CD1c-positive myeloid dendritic cell (primary cell): ENCODE data around the gene KIAA1191.

Source experiments
- DNase-seq: peaks from one replicate; pipeline ENCODE4 v3.0.0-alpha.2; 2016; ENCODE audit errors: extremely low spot score

The KIAA1191 gene

DNA sequence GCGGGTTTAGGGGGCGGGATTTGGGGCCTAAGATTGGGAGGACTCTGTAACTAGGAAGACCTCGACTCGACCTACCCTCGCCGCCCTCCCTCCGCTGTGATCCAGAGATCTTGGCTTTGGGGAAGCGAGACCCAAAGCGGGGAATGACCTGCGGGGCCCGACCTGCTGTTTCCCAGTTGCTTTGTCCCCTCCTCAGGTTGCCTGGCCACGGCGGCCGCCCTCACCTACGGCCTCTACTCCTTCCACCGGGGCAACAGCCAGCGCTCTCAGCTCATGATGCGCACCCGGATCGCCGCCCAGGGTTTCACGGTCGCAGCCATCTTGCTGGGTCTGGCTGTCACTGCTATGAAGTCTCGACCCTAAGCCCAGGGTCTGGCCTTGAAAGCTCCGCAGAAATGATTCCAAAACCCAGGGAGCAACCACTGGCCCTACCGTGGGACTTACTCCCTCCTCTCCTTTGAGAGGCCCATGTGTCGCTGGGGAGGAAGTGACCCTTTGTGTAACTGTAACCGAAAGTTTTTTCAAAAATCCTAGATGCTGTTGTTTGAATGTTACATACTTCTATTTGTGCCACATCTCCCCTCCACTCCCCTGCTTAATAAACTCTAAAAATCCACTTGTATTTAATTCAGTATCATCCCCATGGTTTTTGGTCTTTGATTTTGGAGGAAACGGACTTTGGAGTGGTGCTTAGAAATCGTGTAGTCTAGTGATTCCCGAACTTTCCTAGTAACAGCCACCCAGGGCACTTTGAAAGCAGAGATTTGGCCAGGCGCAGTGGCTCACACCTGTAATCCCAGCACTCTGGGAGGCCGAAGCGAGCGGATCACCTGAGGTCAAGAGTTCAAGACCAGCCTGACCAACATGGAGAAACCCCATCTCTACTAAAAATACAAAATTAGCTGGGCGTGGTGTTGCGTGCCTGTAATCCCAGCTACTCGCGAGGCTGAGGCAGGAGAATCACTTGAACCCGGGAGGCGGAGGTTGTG lies 27.9 kb upstream of the KIAA1191 start:
- peak; percentile 48 for DNase-seq

DNA sequence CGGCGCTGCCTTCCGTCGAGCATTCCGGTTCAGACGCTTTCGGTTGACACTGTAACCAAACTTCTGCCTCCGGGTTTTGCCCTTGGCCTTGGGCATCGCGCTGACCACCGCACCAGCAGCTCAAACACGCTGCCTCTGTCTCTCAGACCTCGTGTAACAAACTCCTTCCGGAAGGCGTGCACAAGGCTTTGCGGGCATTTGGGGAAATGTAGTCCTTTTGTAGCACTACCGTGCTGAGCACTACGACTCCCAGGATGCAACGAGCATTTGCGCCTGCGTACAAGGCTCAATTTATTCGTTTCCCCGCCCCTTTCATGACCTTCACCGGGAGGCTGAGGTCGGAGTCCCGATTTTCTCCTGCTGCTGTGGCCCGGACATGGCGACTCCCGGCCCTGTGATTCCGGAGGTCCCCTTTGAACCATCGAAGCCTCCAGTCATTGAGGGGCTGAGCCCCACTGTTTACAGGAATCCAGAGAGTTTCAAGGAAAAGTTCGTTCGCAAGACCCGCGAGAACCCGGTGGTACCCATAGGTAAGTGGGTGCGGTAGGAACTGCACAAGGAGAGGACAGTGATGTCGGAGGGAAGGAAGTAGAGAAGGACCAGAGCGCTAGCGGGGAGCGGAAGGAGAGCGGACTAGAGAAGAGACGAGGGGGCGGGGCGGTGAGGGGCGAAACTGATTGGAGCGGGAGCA lies 27.0 kb upstream of the KIAA1191 start, which contains the start of the genes HIGD2A and NOP16:
TSS of gene HIGD2A (plus strand) at position 308 of the 691 bp plus-strand sequence. CDS start at position 377, 69 bp downstream.
TSS of gene NOP16 (minus strand) at position 155 of the 691 bp plus-strand sequence. CDS start at position 96, 59 bp downstream.
- peak; percentile 100 for DNase-seq

- DNase-seq, result peak; percentile 7
Observed at GRCh38 chr5:176388003-176388443, 26.5 kb upstream of the KIAA1191 start.

GRCh38 chr5:176387384-176387925 lies 25.9 kb upstream of the KIAA1191 start:
- no peak for DNase-seq

GRCh38 chr5:176386491-176386890 lies 24.9 kb upstream of the KIAA1191 start:
- DNase-seq, result no peak

- no peak for DNase-seq
Observed at GRCh38 chr5:176384991-176385390, 23.4 kb upstream of the KIAA1191 start.

DNA sequence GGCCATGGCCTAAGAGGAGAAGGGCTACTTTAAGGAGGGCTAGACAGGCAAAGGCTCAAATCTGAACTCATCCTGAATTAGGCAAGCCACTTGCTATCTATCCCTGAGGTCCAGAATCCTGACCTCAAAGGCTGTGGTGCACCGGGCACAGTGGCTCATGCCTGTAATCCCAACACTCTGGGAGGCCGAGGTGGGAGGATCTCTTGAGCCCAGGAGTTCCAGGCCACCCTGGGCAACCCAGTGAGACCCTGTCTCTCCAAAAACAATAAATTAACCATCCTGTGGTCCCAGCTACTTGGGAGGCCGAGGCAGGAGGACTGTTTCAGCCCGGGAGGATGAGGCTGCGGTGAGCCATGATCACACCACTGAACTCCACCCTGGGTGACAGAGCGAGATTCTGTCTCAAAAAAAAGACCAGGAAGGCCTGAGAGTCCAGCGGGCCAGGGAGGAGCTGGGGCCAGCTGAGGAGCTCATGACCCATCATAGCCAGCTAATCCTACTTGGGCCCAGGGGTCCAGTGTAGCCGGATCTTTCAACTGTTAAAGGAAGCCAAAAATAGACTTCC lies 22.9 kb upstream of the KIAA1191 start:
- no peak for DNase-seq

GRCh38 chr5:176383961-176384360 lies 22.4 kb upstream of the KIAA1191 start:
- no peak for DNase-seq

DNA sequence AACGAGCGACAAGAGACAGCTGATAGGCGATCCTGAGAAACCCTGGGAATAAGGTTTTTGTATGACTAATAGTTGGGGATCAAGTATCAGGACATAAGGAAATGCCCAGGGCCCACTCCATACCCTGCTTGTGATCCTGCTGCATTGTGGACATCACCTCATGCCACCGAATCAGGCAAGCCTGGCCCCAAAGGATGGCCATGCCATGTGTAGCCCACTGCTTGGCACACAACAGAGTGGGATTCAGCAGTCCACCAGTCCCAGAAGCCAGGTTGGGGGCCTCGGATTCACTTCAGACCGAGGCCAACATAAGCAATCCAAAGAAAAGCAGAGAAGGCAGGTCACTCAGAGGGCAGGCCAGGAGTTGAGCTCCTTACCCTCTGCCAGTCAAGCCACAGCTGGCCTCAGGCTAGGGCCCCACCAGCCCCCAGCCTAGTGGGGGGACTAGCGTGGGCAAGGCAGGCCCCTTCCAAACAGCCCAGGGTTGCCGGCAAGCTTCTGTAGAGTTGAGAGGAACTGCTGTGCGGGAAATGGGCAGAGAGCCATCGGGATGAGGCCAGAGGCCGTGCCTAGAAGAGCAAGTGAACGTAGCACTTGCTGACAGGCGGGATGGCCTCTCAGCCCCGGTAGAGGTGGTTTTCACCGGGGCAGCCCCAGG lies 21.8 kb upstream of the KIAA1191 start:
- DNase-seq, result no peak

DNA sequence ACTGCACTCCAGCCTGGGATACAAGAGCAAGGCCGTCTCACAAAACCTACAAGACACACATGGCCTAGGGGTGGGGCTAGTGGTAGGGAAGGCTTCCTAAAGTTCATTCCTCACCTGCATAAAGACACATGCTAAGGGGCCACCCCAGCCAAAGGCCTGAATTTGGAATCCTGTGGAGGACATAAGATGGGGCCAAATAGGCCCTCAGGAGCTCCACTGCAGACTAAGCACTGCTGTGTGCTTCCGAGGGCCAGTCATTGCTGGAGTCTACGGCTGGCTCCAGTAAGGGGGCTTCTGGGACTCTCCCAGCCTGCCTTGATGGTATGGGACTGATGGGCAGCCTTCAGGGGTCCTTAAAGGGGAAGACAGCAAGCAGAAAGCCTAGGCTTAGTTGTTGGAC lies 21.2 kb upstream of the KIAA1191 start:
- DNase-seq, result no peak

GRCh38 chr5:176381979-176382378 lies 20.4 kb upstream of the KIAA1191 start:
- DNase-seq, result no peak

GRCh38 chr5:176381423-176381822 lies 19.9 kb upstream of the KIAA1191 start:
- no peak for DNase-seq

DNA sequence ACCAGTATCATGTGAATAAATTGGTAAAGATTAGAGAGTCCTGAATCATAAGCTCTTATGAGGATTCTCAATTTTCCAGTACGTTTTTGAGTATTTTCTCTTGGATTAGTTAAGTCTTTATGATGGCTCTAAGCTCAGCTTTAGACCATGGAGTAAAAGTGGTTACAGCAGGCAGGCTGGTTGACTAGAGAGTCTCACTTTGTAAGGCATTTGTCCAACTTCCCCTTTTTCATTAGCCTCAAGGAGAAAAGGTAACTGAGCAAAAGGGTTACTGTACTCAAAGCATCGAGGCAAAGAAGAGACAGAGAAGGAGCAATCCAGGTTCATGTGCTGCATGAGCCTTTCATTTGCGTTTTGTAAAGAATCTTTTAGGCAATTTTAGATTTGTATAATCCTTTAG lies 18.3 kb upstream of the KIAA1191 start:
- DNase-seq, result no peak

GRCh38 chr5:176373100-176373818 lies 11.7 kb upstream of the KIAA1191 start:
- DNase-seq, result peak; percentile 24

DNA sequence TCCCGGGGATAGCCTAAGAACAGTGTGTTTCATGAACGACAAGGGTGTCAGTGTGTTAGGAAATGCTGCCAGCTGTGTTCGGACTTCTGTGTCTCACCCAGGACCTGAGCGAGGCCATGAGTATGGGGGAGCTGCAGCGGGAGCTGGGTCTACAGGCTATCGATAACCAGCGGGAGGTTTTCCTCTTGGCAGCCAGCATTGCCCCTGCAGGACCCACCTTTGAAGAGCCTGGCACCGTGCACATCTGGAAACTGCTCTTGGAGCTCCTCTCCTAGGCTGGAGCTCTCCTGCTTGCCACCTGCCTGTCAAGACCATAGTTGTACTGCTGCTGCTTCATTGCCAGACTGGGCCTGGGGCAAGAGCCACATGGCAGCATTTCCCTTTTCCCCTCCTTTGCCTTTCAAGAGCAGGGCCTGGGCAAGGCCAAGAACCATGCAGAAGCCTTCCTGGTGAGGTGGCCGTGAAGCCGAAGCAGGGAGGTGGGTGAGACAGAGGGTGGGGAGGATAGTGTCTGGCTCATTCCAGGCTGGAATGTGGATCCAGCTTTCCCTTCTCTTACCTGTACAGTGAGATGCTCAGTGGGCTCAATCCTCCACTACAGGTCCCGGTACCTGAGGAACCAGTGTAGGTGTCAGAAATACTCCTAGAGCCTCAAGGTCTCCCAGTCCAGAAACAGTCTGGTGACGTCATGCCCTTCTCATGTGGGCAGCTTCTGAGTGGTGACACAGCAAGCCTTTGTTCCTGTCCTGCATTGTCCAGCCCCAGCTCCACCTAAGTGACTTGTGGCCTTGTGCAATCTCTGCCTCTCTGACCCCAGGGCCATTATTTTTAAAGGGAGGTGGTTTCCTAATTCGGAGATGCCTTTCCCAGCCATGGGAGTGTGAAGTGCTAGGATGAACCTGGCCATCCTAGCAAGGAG lies 10.3 kb upstream of the KIAA1191 start:
- DNase-seq, result peak; percentile 68

DNA sequence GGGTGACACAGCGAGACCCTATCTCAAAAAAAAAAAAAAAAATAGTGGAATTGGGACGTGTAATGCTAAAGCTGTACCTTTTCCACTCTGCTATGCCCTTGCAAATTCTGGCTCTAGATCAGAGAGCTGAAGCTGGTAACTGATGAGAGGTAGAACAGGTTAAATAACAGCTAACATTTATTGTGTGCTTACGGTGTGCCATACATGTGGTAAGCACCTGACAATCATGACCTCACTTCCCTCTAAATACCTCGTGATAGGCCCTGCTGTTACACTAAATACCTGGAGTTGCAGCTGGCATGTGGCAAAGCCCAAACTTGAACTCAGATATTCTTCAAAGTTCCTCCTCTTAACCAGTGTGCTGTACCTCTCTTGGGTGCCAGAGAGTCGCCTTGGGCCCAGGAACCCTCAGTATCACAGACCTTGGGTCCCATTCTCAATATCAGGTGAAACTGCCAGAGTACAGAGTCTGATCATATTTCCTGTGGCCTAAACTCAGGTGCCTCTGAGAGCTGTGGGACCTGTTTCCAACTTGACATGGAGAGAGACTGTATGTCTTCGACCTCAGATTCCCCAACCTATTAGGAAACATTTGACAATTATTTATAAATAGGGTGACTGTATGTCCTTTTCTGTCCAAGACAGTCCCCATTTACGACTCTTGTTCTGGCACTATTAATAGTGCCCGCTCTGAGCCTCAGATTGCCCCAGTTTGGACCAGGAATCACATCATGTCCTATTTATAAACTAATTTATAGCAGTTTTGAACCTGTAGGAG lies 8.6 kb upstream of the KIAA1191 start:
- no peak for DNase-seq

DNA sequence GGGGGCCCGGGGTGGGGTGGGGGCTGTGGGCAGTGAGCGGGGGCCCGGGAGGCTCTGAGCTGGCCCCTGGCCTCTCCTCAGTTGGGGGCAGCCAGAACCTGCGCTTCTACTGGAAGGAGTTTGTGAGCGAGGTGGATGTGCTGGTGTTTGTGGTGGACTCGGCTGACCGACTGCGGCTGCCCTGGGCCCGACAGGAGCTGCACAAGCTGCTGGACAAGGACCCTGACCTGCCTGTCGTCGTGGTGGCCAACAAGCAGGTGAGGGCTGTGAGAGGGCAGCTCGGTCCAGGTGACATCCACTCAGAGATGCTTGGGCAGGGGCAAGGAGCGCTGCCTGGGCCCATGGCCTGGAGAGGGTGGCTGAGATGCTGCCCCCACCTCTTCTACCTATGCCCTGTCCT lies 7.2 kb upstream of the KIAA1191 start:
- DNase-seq, result no peak

- DNase-seq, result no peak
Observed at GRCh38 chr5:176366232-176366894, 4.8 kb upstream of the KIAA1191 start.
